Endothelial cell of umbilical vein (primary cell): ENCODE data around the gene TF. TPM values are rescaled to one million over a fixed set of nuclear protein-coding genes. Genes with fewer than 3 reads are reported as not detected.

Experiments
- BruUV-seq: library from RNA; stranded (reverse); fragments of 400-500 nt; replicated peaks from 2 replicates; lab custom pipeline; 2021; lab: Mats Ljungman, UMichigan
- CTCF ChIA-PET: fragments of 300-600, 350-600 bp; sonication (Branson Sonifier 250); formaldehyde crosslinking; loops from one replicate; lab custom pipeline; 2021; ENCODE audit warnings: antibody characterized with exemption, inconsistent platforms; lab: Charles Lee
- POLR2A ChIA-PET: fragments of 300-600, 350-600 bp; sonication (Branson Sonifier 250); formaldehyde crosslinking; loops from one replicate; lab custom pipeline; 2021; ENCODE audit warnings: antibody characterized with exemption, inconsistent platforms; lab: Charles Lee
- DNase-seq: peaks from one replicate; pipeline ENCODE4 v3.0.0-alpha.2; 2011; ENCODE audit warnings: low read depth, low spot score
- FAIRE-seq: peaks from 2 replicates; lab custom pipeline; 2011; peaks lifted over from hg19 to GRCh38; lab: Jason Lieb, UNC
- H2AFZ ChIP-seq: 2 replicates; pipeline ENCODE4 v1.6.0; 2012; ENCODE audit warnings: low read depth, low read length, control low read depth, inconsistent platforms
- H3K27ac ChIP-seq: 2 replicates; pipeline ENCODE4 v1.5.1; 2011; ENCODE audit warnings: low read depth, mild to moderate bottlenecking, control low read depth, low read length, moderate library complexity; ENCODE audit not compliant: insufficient read depth
- H3K27me3 ChIP-seq, 2 experiments: 2 replicates each; pipeline versions ENCODE4 v1.6.0 to v1.6.1; 2011; ENCODE audit warnings: low read length in 2 of 2, mixed read lengths in 1 of 2; ENCODE audit not compliant: control insufficient read depth in 2 of 2, insufficient read depth in 2 of 2
- H3K36me3 ChIP-seq, 2 experiments: 2 replicates in 1 of 2; 3 replicates in 1 of 2; pipeline ENCODE4 v1.5.1; 2011; ENCODE audit warnings: low read length in 2 of 2, mild to moderate bottlenecking in 1 of 2, moderate library complexity in 1 of 2; ENCODE audit not compliant: control insufficient read depth in 2 of 2, insufficient read depth in 2 of 2; ENCODE audit errors: extremely low read depth in 1 of 2
- H3K4me1 ChIP-seq: 3 replicates; pipeline ENCODE4 v1.5.1; 2011; ENCODE audit warnings: mild to moderate bottlenecking, low read length; ENCODE audit not compliant: control insufficient read depth, insufficient read depth; ENCODE audit errors: extremely low read depth
- H3K4me2 ChIP-seq: 2 replicates; pipeline ENCODE4 v1.6.1; 2011; ENCODE audit warnings: low read length, control low read depth, mixed read lengths; ENCODE audit not compliant: insufficient read depth
- H3K4me3 ChIP-seq, 3 experiments: fragments of 200-600 bp in 1 of 3; sonication (generic), shearing (Covaris generic) in 1 of 3; replicated peaks in 1 of 3; 2 replicates each; pipeline ENCODE4 v1.5.1; 2011 to 2016; ENCODE audit warnings: control low read depth in 3 of 3, low read length in 3 of 3, mild to moderate bottlenecking in 2 of 3, inconsistent platforms in 1 of 3, low read depth in 1 of 3, moderate library complexity in 1 of 3; ENCODE audit not compliant: insufficient read depth in 1 of 3
- H3K79me2 ChIP-seq: 2 replicates; pipeline ENCODE4 v1.6.0; 2012; ENCODE audit warnings: low read length, inconsistent platforms; ENCODE audit not compliant: control insufficient read depth, insufficient read depth
- H3K9ac ChIP-seq: replicated peaks from 2 replicates; pipeline ENCODE3; 2011; ENCODE audit warnings: low read length, control low read depth; ENCODE audit not compliant: insufficient read depth; ENCODE audit errors: extremely low read depth
- H3K9me1 ChIP-seq: replicated peaks from 3 replicates; pipeline ENCODE4 v1.6.0; 2011; ENCODE audit warnings: mild to moderate bottlenecking, low read length; ENCODE audit not compliant: control insufficient read depth, insufficient read depth; ENCODE audit errors: extremely low read depth
- H3K9me3 ChIP-seq: replicated peaks from 2 replicates; pipeline ENCODE4 v1.5.1; 2012; ENCODE audit warnings: low read length, inconsistent platforms; ENCODE audit not compliant: control insufficient read depth, insufficient read depth
- H4K20me1 ChIP-seq: replicated peaks from 2 replicates; pipeline ENCODE3; 2011; ENCODE audit warnings: mild to moderate bottlenecking, low read length; ENCODE audit not compliant: control insufficient read depth, insufficient read depth; ENCODE audit errors: extremely low read depth
- CTCF ChIP-seq, 2 donors: IDR thresholded peaks; 1 replicate in 1 of 2; 2 replicates in 1 of 2; pipeline ENCODE4 v1.5.1; 2011; ENCODE audit warnings: low read length in 2 of 2, mild to moderate bottlenecking in 2 of 2, moderate library complexity in 2 of 2, control low read depth in 1 of 2, inconsistent platforms in 1 of 2, low read depth in 1 of 2; ENCODE audit not compliant: insufficient read depth in 1 of 2; ENCODE audit errors: extremely low read depth in 1 of 2
- EZH2 ChIP-seq: IDR thresholded peaks from 2 replicates; pipeline ENCODE4 v1.6.1; 2012; ENCODE audit warnings: borderline replicate concordance, low read depth, mild to moderate bottlenecking, moderate library complexity, low read length, inconsistent platforms; ENCODE audit not compliant: severe bottlenecking
- FOS ChIP-seq: IDR thresholded peaks from 2 replicates; pipeline ENCODE4 v1.6.1; 2011; ENCODE audit warnings: mild to moderate bottlenecking, low read length, moderate library complexity, borderline replicate concordance; ENCODE audit not compliant: insufficient read depth
- MAX ChIP-seq: IDR thresholded peaks from 2 replicates; pipeline ENCODE4 v1.6.1; 2011; ENCODE audit not compliant: insufficient read depth, insufficient read length
- MYC ChIP-seq: IDR thresholded peaks from one replicate; pipeline ENCODE4 v1.6.1; 2011; ENCODE audit warnings: mild to moderate bottlenecking, low read depth, low read length
- POLR2A ChIP-seq: IDR thresholded peaks from 2 replicates; pipeline ENCODE4 v1.6.1; 2012; ENCODE audit warnings: low read depth, mild to moderate bottlenecking, control low read depth, low read length
- POLR2AphosphoS5 ChIP-seq: IDR thresholded peaks from 2 replicates; pipeline ENCODE4 v1.6.1; 2012; ENCODE audit warnings: low read depth, mild to moderate bottlenecking, control low read depth, low read length, moderate library complexity; ENCODE audit not compliant: insufficient read depth
- dilution Hi-C: fragments of 300-500 bp; cut with MboI; formaldehyde crosslinking; loops from one replicate; pipeline ENCODE4 v1.15.0; 2019; ENCODE audit warnings: low sequenced_read_pairs; ENCODE audit not compliant: extremely low pct_ligation_motif_present
- intact Hi-C: fragments of 100-400 bp; cut with micrococcal nuclease; formaldehyde crosslinking; loops from one replicate; pipeline ENCODE4 v1.10.0; 2022
- polyA plus RNA-seq, 4 experiments: library from polyadenylated mRNA; depleted of rRNA in 3 of 4; stranded (reverse) in 3 of 4; unstranded in 1 of 4; fragments of >200 nt; gene quantifications; 2 replicates each; pipeline versions ENCODE4 v1.2.1 to v1.2.3, GENCODE V29; 2011 to 2012; ENCODE audit warnings: missing spikeins in 1 of 4
- total RNA-seq: library from RNA; stranded (reverse); gene quantifications from 2 replicates; pipeline ENCODE4 v1.2.3, GENCODE V29; 2021

TF gene
- total and polyA plus RNA-seq, 2 donors (not counting 3 experiments of a cell fraction or from before 2014, with no cell fraction given), result 0.32 to 0.69 TPM

GRCh38 chr3:133758568-133758928, 12.4 kb downstream of the TF start:
- intact Hi-C loops, result no loop called here
- no peaks in the 10 kb centered on the region for H3K36me3 ChIP-seq
- BruUV-seq, result no TSS peak
- no peak overlapping the region for H2AFZ ChIP-seq
- ChIA-PET POLR2A (no interaction called here), CTCF (no interaction called here)
- no peak overlapping the region for H3K4me3 ChIP-seq
- peaks cover 0 to 3% of the 10 kb centered on the region in 2 experiments for H3K27me3 ChIP-seq
- H3K9ac ChIP-seq, result no peak overlapping the region
- H3K27ac ChIP-seq, result no peak overlapping the region
- no peaks in the 10 kb centered on the region for H3K9me1 ChIP-seq
- no peak overlapping the region for H3K4me2 ChIP-seq
- no peak for TF ChIP-seq CTCF (IDR thresholded peaks at IDR 0.05; ENCODE audit: extremely low read depth in 1 of 2, insufficient read depth in 1 of 2, low read depth in 1 of 2, low read length in 2 of 2)
- no peak for TF ChIP-seq MAX
- no peak for TF ChIP-seq POLR2AphosphoS5
- no peak for TF ChIP-seq EZH2
- TF ChIP-seq MYC, result no peak
- no peak for TF ChIP-seq FOS
- TF ChIP-seq POLR2A, result no peak
- dilution Hi-C loops, result no loop called here
- H3K4me1 ChIP-seq, result no peaks in the 10 kb centered on the region
- no peaks in the 10 kb centered on the region for H3K9me3 ChIP-seq
- H3K79me2 ChIP-seq, result no peaks in the 10 kb centered on the region
- FAIRE-seq, result no peak
- H4K20me1 ChIP-seq, result no peaks in the 10 kb centered on the region
- DNase-seq, result no peak
